Measurements from ENCODE around the gene GNMT.

DNA sequence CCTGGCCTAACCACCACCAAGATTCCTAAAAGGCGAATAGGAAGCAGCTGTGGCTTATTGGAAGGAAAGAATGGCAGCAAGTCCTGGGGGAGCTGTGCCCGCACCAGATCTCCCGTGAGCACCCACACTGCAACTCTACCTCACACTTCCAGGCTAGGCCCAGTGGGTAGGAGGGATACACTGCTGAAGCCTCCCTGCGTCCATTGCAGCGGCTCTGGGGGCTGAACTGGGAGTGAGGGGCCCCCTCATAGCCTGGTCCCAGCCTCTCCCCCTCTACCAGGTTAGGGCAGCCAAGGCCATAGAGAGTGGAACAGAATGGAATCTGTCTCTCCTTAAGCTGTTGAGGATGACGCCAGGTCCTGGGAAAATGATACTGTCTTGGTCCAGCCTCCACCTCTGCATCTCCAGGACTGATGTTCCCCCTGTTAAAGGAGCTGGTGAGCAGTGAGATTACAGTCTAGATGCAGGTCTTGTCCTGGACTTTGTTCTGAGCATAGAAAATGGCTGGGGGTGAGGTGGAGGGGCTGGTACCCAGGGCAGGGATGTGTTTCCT, 20.0 kb upstream of the GNMT start:
- TF ChIP-seq EZH2phosphoT487 (IDR thresholded peaks at IDR 0.05; ENCODE audit: borderline replicate concordance, low read length), result no peak
- TF ChIP-seq, protein P1, sequence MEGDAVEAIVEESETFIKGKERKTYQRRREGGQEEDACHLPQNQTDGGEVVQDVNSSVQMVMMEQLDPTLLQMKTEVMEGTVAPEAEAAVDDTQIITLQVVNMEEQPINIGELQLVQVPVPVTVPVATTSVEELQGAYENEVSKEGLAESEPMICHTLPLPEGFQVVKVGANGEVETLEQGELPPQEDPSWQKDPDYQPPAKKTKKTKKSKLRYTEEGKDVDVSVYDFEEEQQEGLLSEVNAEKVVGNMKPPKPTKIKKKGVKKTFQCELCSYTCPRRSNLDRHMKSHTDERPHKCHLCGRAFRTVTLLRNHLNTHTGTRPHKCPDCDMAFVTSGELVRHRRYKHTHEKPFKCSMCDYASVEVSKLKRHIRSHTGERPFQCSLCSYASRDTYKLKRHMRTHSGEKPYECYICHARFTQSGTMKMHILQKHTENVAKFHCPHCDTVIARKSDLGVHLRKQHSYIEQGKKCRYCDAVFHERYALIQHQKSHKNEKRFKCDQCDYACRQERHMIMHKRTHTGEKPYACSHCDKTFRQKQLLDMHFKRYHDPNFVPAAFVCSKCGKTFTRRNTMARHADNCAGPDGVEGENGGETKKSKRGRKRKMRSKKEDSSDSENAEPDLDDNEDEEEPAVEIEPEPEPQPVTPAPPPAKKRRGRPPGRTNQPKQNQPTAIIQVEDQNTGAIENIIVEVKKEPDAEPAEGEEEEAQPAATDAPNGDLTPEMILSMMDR (conservative IDR thresholded peaks at IDR 0.05; ENCODE audit: low read depth, low read length), result no peak
